A375 (cell line): ENCODE data around the gene MYLK3. TPM values are rescaled to one million over a fixed set of nuclear protein-coding genes. Genes with fewer than 3 reads are reported as not detected.

Source experiments
- total RNA-seq: library from RNA; depleted of rRNA; stranded (reverse); fragments of >200 nt; shearing (Covaris generic); gene quantifications from 2 replicates; pipeline ENCODE4 v1.2.3, GENCODE V29; 2014; rRNA removed

Gene MYLK3
- 0.21 and 0.41 TPM in 2 replicates for total RNA-seq

GRCh38 chr16:46747777-46748651, at the start of gene MYLK3:
TSS of gene MYLK3 (minus strand) at chr16:46748344. CDS start at chr16:46748193, 151 bp downstream.

GRCh38 chr16:46689365-46690280, 58.5 kb downstream of the MYLK3 start, which contains the start of gene ORC6:
TSS of gene ORC6 (plus strand) at chr16:46689659. CDS start at chr16:46689706, 47 bp downstream.

GRCh38 chr16:46688654-46689364, 59.3 kb downstream of the MYLK3 start, which contains the start of gene VPS35:
TSS of gene VPS35 (minus strand) at chr16:46689178. CDS start at chr16:46689133, 45 bp downstream.

Other genes with a start within 250 kb of the MYLK3 start
- 26.5 and 35.2 TPM in 2 replicates for gene SHCBP1, start 127.0 kb downstream of the MYLK3 start, total RNA-seq
- gene VPS35, start 59.2 kb downstream of the MYLK3 start, total RNA-seq: 29.6 and 44.1 TPM in 2 replicates
- gene ORC6, start 58.7 kb downstream of the MYLK3 start, total RNA-seq: 50.4 and 51.8 TPM in 2 replicates
- 12.7 and 14.1 TPM in 2 replicates for gene C16orf87, start 82.8 kb upstream of the MYLK3 start, total RNA-seq
- gene GPT2, start 136.0 kb upstream of the MYLK3 start, total RNA-seq: 47.1 and 58.0 TPM in 2 replicates
- gene DNAJA2, start 225.3 kb upstream of the MYLK3 start, total RNA-seq: 67.6 and 71.7 TPM in 2 replicates